ENCODE measurements around the gene SIRT5.

DNA sequence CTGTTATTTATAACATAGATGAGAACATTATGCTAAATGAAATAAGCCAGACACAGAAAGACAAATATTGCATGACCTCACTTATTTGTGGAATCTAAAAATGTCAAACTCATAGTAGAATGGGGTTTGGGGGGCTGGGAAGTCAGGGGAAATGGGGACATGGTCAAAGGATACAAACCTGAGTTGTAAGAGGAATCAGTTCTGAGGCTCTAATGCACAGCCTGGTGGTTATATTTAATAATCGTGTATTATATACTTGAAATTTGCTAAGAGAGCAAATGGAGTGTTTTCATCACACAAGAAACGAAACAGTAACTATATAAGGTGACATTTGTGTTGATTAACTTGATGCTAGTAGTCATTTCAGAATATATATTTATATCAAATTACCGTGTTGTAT lies 46.2 kb upstream of the SIRT5 start:
- TF ChIP-seq JUND (IDR thresholded peaks at IDR 0.05) (no peak), POLR2A (IDR thresholded peaks at IDR 0.05; ENCODE audit: borderline replicate concordance, extremely low read depth, insufficient read depth, insufficient read length) (no peak), TCF7L2 (IDR thresholded peaks at IDR 0.05; ENCODE audit: borderline replicate concordance, extremely low read depth, insufficient read depth, insufficient read length) (no peak), CEBPB (IDR thresholded peaks at IDR 0.05; ENCODE audit: low read depth) (no peak), POLR2AphosphoS5 (IDR thresholded peaks at IDR 0.05; ENCODE audit: low read depth, low read length) (no peak), EGR1 (IDR thresholded peaks at IDR 0.05; ENCODE audit: low read depth) (no peak), YY1 (IDR thresholded peaks at IDR 0.05; ENCODE audit: extremely low read depth, insufficient replicate concordance, low read depth, low read length) (no peak), EZH2 (IDR thresholded peaks at IDR 0.05) (no peak), SIN3A (IDR thresholded peaks at IDR 0.05; ENCODE audit: low read depth) (no peak), RAD21 (IDR thresholded peaks at IDR 0.05; ENCODE audit: low read depth) (peak; percentile 25; the same call in 1 of the 2 replicates)
- TF ChIP-seq, protein P1, sequence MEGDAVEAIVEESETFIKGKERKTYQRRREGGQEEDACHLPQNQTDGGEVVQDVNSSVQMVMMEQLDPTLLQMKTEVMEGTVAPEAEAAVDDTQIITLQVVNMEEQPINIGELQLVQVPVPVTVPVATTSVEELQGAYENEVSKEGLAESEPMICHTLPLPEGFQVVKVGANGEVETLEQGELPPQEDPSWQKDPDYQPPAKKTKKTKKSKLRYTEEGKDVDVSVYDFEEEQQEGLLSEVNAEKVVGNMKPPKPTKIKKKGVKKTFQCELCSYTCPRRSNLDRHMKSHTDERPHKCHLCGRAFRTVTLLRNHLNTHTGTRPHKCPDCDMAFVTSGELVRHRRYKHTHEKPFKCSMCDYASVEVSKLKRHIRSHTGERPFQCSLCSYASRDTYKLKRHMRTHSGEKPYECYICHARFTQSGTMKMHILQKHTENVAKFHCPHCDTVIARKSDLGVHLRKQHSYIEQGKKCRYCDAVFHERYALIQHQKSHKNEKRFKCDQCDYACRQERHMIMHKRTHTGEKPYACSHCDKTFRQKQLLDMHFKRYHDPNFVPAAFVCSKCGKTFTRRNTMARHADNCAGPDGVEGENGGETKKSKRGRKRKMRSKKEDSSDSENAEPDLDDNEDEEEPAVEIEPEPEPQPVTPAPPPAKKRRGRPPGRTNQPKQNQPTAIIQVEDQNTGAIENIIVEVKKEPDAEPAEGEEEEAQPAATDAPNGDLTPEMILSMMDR (IDR thresholded peaks at IDR 0.05 in 2 of 3, conservative IDR thresholded peaks at IDR 0.05 in 1 of 3; ENCODE audit: borderline replicate concordance in 1 of 3, insufficient read depth in 1 of 3, low read depth in 2 of 3, low read length in 2 of 3): no peak
- TF ChIP-seq, protein P2, sequence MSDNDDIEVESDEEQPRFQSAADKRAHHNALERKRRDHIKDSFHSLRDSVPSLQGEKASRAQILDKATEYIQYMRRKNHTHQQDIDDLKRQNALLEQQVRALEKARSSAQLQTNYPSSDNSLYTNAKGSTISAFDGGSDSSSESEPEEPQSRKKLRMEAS (IDR thresholded peaks at IDR 0.05): no peak
- TF ChIP-seq, protein P3, sequence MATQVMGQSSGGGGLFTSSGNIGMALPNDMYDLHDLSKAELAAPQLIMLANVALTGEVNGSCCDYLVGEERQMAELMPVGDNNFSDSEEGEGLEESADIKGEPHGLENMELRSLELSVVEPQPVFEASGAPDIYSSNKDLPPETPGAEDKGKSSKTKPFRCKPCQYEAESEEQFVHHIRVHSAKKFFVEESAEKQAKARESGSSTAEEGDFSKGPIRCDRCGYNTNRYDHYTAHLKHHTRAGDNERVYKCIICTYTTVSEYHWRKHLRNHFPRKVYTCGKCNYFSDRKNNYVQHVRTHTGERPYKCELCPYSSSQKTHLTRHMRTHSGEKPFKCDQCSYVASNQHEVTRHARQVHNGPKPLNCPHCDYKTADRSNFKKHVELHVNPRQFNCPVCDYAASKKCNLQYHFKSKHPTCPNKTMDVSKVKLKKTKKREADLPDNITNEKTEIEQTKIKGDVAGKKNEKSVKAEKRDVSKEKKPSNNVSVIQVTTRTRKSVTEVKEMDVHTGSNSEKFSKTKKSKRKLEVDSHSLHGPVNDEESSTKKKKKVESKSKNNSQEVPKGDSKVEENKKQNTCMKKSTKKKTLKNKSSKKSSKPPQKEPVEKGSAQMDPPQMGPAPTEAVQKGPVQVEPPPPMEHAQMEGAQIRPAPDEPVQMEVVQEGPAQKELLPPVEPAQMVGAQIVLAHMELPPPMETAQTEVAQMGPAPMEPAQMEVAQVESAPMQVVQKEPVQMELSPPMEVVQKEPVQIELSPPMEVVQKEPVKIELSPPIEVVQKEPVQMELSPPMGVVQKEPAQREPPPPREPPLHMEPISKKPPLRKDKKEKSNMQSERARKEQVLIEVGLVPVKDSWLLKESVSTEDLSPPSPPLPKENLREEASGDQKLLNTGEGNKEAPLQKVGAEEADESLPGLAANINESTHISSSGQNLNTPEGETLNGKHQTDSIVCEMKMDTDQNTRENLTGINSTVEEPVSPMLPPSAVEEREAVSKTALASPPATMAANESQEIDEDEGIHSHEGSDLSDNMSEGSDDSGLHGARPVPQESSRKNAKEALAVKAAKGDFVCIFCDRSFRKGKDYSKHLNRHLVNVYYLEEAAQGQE (IDR thresholded peaks at IDR 0.05; ENCODE audit: low read depth): no peak
- TF ChIP-seq, protein P4, sequence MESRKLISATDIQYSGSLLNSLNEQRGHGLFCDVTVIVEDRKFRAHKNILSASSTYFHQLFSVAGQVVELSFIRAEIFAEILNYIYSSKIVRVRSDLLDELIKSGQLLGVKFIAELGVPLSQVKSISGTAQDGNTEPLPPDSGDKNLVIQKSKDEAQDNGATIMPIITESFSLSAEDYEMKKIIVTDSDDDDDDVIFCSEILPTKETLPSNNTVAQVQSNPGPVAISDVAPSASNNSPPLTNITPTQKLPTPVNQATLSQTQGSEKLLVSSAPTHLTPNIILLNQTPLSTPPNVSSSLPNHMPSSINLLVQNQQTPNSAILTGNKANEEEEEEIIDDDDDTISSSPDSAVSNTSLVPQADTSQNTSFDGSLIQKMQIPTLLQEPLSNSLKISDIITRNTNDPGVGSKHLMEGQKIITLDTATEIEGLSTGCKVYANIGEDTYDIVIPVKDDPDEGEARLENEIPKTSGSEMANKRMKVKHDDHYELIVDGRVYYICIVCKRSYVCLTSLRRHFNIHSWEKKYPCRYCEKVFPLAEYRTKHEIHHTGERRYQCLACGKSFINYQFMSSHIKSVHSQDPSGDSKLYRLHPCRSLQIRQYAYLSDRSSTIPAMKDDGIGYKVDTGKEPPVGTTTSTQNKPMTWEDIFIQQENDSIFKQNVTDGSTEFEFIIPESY (IDR thresholded peaks at IDR 0.05; ENCODE audit: extremely low read depth, insufficient replicate concordance, low read length): no peak
